ENCODE results near the gene TCF19. TPM values are rescaled to one million over a fixed set of nuclear protein-coding genes. Genes with fewer than 3 reads are reported as not detected.

Gene TCF19
- total RNA-seq, 1 experiment from 2014 or later: 12.7 TPM

GRCh38 chr6:31126396-31127175, 31.8 kb upstream of the TCF19 start (continued):
- TF ChIP-seq, protein P1, sequence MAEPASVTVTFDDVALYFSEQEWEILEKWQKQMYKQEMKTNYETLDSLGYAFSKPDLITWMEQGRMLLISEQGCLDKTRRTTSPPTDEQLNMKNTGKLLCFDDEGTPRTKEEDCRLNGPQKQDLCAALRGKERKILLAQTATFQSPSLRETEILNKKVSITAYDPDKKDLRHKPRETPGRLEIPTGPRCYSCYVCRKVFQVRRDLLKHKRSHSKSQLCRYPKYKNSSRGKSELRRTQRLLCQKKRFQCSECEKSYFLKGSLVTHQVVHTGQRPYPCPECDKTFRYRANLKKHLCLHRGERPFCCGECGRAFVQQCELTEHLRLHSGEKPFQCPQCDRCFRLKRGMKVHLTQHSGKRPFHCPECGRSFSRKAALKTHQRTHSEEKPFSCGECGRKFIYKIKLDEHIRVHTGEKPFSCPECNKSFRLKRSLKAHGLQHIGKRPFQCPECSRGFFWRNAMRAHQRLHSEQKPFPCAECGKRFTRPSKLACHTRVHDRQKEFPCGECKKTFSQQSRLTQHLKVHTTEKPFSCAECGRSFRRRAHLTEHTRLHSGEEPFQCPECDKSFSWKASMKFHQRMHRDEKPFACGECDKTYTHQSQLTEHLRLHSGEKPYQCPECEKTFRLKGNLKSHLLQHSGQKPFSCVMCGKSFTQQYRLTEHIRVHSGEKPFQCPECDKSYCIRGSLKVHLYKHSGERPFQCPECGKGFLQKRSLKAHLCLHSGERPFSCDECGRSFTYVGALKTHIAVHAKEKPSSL (CRISPR knock-in tag; conservative IDR thresholded peaks at IDR 0.05): no peak
- TF ChIP-seq NFYB (CRISPR knock-in tag; conservative IDR thresholded peaks at IDR 0.05; ENCODE audit: low read depth) (no peak), FOXK1 (CRISPR knock-in tag; IDR thresholded peaks at IDR 0.05) (no peak), FOXP4 (CRISPR knock-in tag; IDR thresholded peaks at IDR 0.05) (no peak), ZNF263 (CRISPR knock-in tag; IDR thresholded peaks at IDR 0.05; ENCODE audit: low read depth) (no peak), NR1H2 (CRISPR knock-in tag; IDR thresholded peaks at IDR 0.05) (no peak), ERG (CRISPR knock-in tag; IDR thresholded peaks at IDR 0.05) (no peak), GRHL2 (CRISPR knock-in tag; IDR thresholded peaks at IDR 0.05; ENCODE audit: insufficient replicate concordance, severe bottlenecking) (no peak), FOXJ3 (CRISPR knock-in tag; IDR thresholded peaks at IDR 0.05; ENCODE audit: borderline replicate concordance) (no peak)

DNA sequence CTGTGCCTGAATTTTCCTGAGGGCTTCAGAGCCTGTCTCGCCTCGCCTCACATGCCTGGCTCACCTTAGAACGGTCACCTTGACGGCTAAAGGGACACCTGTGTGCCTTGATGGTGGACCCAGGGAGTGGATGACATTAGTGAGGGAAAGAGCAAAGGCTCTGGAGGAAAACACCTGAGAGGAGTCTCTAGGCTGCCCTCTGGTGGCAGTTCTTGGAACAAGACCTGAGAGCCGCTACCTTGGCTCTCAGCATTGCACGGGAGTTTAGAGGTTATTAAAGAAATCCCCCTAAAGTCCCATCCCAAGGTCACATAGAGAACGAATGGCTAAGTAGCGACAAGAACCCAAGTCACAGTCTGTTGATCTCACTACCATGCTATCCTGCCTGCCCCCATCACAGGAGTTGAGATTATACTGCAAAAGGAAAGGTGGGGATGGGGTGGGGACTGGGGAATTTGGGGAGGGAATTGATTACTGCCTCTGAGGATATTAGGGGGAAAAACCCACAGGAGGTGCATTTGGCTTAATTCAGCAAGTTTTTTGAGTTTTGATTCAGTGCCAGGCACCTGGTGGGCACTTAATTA, 30.2 kb upstream of the TCF19 start:
- ATAC-seq (peak; percentile 75), DNase-seq (ENCODE audit: low spot score) (peak; percentile 88)
- H3K4me1 Mint-ChIP-seq: peaks cover 42% of the 10 kb centered on the region
- CTCF ChIA-PET: interaction anchor here (1.2 to 6.8 kb wide), 11 partner anchors 9 to 239 kb away, joined by 4 to 90 read pairs (median 9); partner anchors contain the start of genes C6orf15 and PSORS1C1
- TF ChIP-seq CTCF (IDR thresholded peaks at IDR 0.05): peak; percentile 90
- TF ChIP-seq, protein P2, sequence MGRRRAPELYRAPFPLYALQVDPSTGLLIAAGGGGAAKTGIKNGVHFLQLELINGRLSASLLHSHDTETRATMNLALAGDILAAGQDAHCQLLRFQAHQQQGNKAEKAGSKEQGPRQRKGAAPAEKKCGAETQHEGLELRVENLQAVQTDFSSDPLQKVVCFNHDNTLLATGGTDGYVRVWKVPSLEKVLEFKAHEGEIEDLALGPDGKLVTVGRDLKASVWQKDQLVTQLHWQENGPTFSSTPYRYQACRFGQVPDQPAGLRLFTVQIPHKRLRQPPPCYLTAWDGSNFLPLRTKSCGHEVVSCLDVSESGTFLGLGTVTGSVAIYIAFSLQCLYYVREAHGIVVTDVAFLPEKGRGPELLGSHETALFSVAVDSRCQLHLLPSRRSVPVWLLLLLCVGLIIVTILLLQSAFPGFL (CRISPR knock-in tag; IDR thresholded peaks at IDR 0.05; ENCODE audit: borderline replicate concordance): no peak
- H3K4me3 Mint-ChIP-seq: no peak overlapping the region
- H3K27me3 Mint-ChIP-seq (ENCODE audit: low read depth): peaks cover 10% of the 10 kb centered on the region
- H3K9me3 Mint-ChIP-seq: peaks cover 4% of the 10 kb centered on the region; the same call in 1 of the 2 replicates
- POLR2A ChIA-PET: no interaction called here
- peak overlapping the region; percentile 2; the same call in 1 of the 2 replicates for H3K27ac Mint-ChIP-seq
- no peaks in the 10 kb centered on the region for H3K36me3 Mint-ChIP-seq

DNA sequence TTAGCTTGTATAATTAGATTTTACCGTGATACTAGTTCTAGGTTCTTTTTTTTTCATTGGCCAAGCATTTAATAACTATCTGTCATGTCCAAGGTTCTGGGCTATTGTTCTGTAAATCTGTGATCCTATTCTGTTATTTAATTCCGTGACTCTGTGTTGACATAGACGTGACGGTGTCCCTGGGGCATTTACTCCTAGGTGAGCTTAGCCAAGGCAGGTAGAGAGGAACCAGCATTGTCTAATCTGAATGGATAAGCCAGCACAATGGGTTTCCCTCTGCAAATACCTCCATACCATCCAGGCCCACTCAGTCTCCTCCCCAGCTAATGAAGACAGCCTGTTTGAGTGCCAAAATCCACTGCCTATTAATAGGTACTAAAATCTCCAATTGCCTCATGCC, 29.3 kb upstream of the TCF19 start:
- H3K27ac Mint-ChIP-seq: no peak overlapping the region
- H3K36me3 Mint-ChIP-seq: no peaks in the 10 kb centered on the region
- no peak for DNase-seq (ENCODE audit: low spot score)
- no peak for ATAC-seq
- H3K4me1 Mint-ChIP-seq: peaks cover 39% of the 10 kb centered on the region
- peaks cover 4% of the 10 kb centered on the region; the same call in 1 of the 2 replicates for H3K9me3 Mint-ChIP-seq
- ChIA-PET CTCF (interaction anchor here (0.5 to 6.8 kb wide), 14 partner anchors 8 to 238 kb away, joined by 3 to 90 read pairs (median 4); partner anchors contain the start of genes C6orf15 and PSORS1C1), POLR2A (interaction anchor here (0.6 kb wide), 1 partner anchor 32 kb away, joined by 8 read pairs; no protein-coding TSS in a partner anchor)
- no peak overlapping the region for H3K4me3 Mint-ChIP-seq
- H3K27me3 Mint-ChIP-seq (ENCODE audit: low read depth): peaks cover 10% of the 10 kb centered on the region
- no peak for TF ChIP-seq MLX (CRISPR knock-in tag; IDR thresholded peaks at IDR 0.05)
- no peak for TF ChIP-seq FOXP1 (CRISPR knock-in tag; IDR thresholded peaks at IDR 0.05; ENCODE audit: borderline replicate concordance)
- no peak for TF ChIP-seq ZBTB21 (CRISPR knock-in tag; IDR thresholded peaks at IDR 0.05; ENCODE audit: borderline replicate concordance)
- no peak for TF ChIP-seq ZNF121 (CRISPR knock-in tag; IDR thresholded peaks at IDR 0.05)
- no peak for TF ChIP-seq JAZF1 (CRISPR knock-in tag; IDR thresholded peaks at IDR 0.05)
- TF ChIP-seq, protein P3, sequence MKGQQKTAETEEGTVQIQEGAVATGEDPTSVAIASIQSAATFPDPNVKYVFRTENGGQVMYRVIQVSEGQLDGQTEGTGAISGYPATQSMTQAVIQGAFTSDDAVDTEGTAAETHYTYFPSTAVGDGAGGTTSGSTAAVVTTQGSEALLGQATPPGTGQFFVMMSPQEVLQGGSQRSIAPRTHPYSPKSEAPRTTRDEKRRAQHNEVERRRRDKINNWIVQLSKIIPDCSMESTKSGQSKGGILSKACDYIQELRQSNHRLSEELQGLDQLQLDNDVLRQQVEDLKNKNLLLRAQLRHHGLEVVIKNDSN (CRISPR knock-in tag; IDR thresholded peaks at IDR 0.05): no peak
- TF ChIP-seq RORB (CRISPR knock-in tag; IDR thresholded peaks at IDR 0.05): no peak
- no peak for TF ChIP-seq ZNF219 (CRISPR knock-in tag; IDR thresholded peaks at IDR 0.05; ENCODE audit: borderline replicate concordance)
- TF ChIP-seq, protein P2 (CRISPR knock-in tag; IDR thresholded peaks at IDR 0.05; ENCODE audit: borderline replicate concordance): no peak

All from WTC11 (cell line).